HepG2 (cell line): Measurements from ENCODE around the gene ZP2. TPM values are rescaled to one million over a fixed set of nuclear protein-coding genes. Genes with fewer than 3 reads are reported as not detected.

Source experiments
- ARID4A ChIP-seq: sonication (generic); formaldehyde crosslinking; IDR thresholded peaks from 2 replicates; pipeline ENCODE4 v1.5.0; 2020; ENCODE audit warnings: mild to moderate bottlenecking, missing genetic modification reagents, borderline replicate concordance
- ATAD3A ChIP-seq: sonication (generic); formaldehyde crosslinking; IDR thresholded peaks from 2 replicates; pipeline ENCODE4 v1.4.0; 2020; ENCODE audit warnings: missing genetic modification reagents
- ATF7-NPFF ChIP-seq: sonication (generic); formaldehyde crosslinking; IDR thresholded peaks from 2 replicates; pipeline ENCODE4 v1.8.1; 2023; ENCODE audit warnings: mild to moderate bottlenecking, low read depth, missing genetic modification reagents, moderate library complexity
- BHLHE40 ChIP-seq: IDR thresholded peaks from 2 replicates; pipeline ENCODE4 v1.6.1; 2011; ENCODE audit warnings: low read length, improper control_type of control experiment
- BRCA1 ChIP-seq: sonication (generic); formaldehyde crosslinking; IDR thresholded peaks from 2 replicates; pipeline ENCODE4 v1.4.0; 2020; ENCODE audit warnings: missing genetic modification reagents
- EP300 ChIP-seq, 3 experiments: sonication (generic) in 1 of 3; formaldehyde crosslinking in 1 of 3; IDR thresholded peaks; 2 replicates each; pipeline versions ENCODE4 v1.5.1 to v1.6.1; 2011 to 2020; ENCODE audit warnings: low read depth in 2 of 3, low read length in 2 of 3, borderline replicate concordance in 1 of 3, improper control_type of control experiment in 1 of 3, mild to moderate bottlenecking in 1 of 3, missing genetic modification reagents in 1 of 3, moderate library complexity in 1 of 3
- FOSL2 ChIP-seq: sonication (generic); formaldehyde crosslinking; IDR thresholded peaks from 2 replicates; pipeline ENCODE4 v1.4.0; 2020; ENCODE audit warnings: missing genetic modification reagents
- GATAD2A ChIP-seq: IDR thresholded peaks from 2 replicates; pipeline ENCODE4 v1.6.1; 2016
- HMG20B ChIP-seq: conservative IDR thresholded peaks from 2 replicates; pipeline ENCODE4 v1.6.1; 2016; ENCODE audit warnings: missing genetic modification reagents, missing compliant biosample characterization
- HNF4A ChIP-seq: sonication (generic); formaldehyde crosslinking; IDR thresholded peaks from 2 replicates; pipeline ENCODE4 v1.4.0; 2020; ENCODE audit warnings: missing genetic modification reagents
- KDM6A ChIP-seq: IDR thresholded peaks from 2 replicates; pipeline ENCODE4 v1.6.1; 2016; ENCODE audit warnings: low read depth
- NCOA1 ChIP-seq: sonication (generic); formaldehyde crosslinking; IDR thresholded peaks from 2 replicates; pipeline ENCODE4 v1.9.0; 2021; ENCODE audit warnings: missing genetic modification reagents
- NFIB ChIP-seq: sonication (generic); formaldehyde crosslinking; IDR thresholded peaks from 2 replicates; pipeline ENCODE4 v1.9.0; 2021; ENCODE audit warnings: missing genetic modification reagents, mild to moderate bottlenecking, borderline replicate concordance
- RAD51 ChIP-seq: fragments of 450-650 bp; IDR thresholded peaks from 2 replicates; pipeline ENCODE4 v1.6.1; 2016; ENCODE audit warnings: borderline replicate concordance
- SMC3 ChIP-seq: IDR thresholded peaks from 2 replicates; pipeline ENCODE4 v1.6.1; 2011; ENCODE audit warnings: low read length, improper control_type of control experiment
- SRY ChIP-seq: sonication (generic); formaldehyde crosslinking; IDR thresholded peaks from 2 replicates; pipeline ENCODE4 v1.8.0; 2022; ENCODE audit warnings: mild to moderate bottlenecking, missing genetic modification reagents
- THAP8 ChIP-seq: sonication (generic); formaldehyde crosslinking; IDR thresholded peaks from 2 replicates; pipeline ENCODE4 v1.5.1; 2020; ENCODE audit warnings: missing genetic modification reagents, mild to moderate bottlenecking, borderline replicate concordance
- ZNF18 ChIP-seq: sonication (generic); formaldehyde crosslinking; IDR thresholded peaks from 2 replicates; pipeline ENCODE4 v1.8.0; 2022; ENCODE audit warnings: mild to moderate bottlenecking, missing genetic modification reagents; ENCODE audit not compliant: insufficient replicate concordance
- ZNF224 ChIP-seq: sonication (generic); formaldehyde crosslinking; IDR thresholded peaks from 2 replicates; pipeline ENCODE4 v1.5.0; 2020; ENCODE audit warnings: mild to moderate bottlenecking, missing genetic modification reagents
- ZNF260 ChIP-seq: sonication (generic); formaldehyde crosslinking; IDR thresholded peaks from 2 replicates; pipeline ENCODE4 v1.4.0; 2020; ENCODE audit warnings: missing genetic modification reagents, low read depth, mild to moderate bottlenecking, borderline replicate concordance
- ZNF296 ChIP-seq: sonication (generic); formaldehyde crosslinking; conservative IDR thresholded peaks from 2 replicates; pipeline ENCODE4 v1.5.0; 2020; ENCODE audit warnings: mild to moderate bottlenecking, missing genetic modification reagents
- ZNF563 ChIP-seq: sonication (generic); formaldehyde crosslinking; IDR thresholded peaks from 2 replicates; pipeline ENCODE4 v1.8.0; 2022; ENCODE audit warnings: mild to moderate bottlenecking, moderate library complexity, missing genetic modification reagents
- ZNF644 ChIP-seq: IDR thresholded peaks from 2 replicates; pipeline ENCODE4 v1.6.1; 2016; ENCODE audit warnings: low read depth
- ZNF770 ChIP-seq: sonication (generic); formaldehyde crosslinking; IDR thresholded peaks from 2 replicates; pipeline ENCODE4 v1.5.0; 2020; ENCODE audit warnings: mild to moderate bottlenecking, missing genetic modification reagents
- polyA plus RNA-seq, 8 experiments: library from polyadenylated mRNA; depleted of rRNA in 3 of 8; stranded (reverse) in 7 of 8; unstranded in 1 of 8; fragments of >200 nt; fragmentation: Illumina TruSeq in 4 of 8; extraction: Trizol in 4 of 8; gene quantifications; 2 replicates each; pipeline versions ENCODE4 v1.2.1 to v1.2.3, GENCODE V29; 2011 to 2016; ENCODE audit warnings: low read depth in 4 of 8, missing spikeins in 1 of 8, mixed read lengths in 1 of 8; ENCODE audit not compliant: insufficient read depth in 1 of 8
- total RNA-seq, 5 experiments: library from RNA; depleted of rRNA; stranded (reverse); fragments of >200 nt; fragmentation: Illumina TruSeq; extraction: Trizol; gene quantifications; 2 replicates each; pipeline ENCODE4 v1.2.3, GENCODE V29; 2016; ENCODE audit warnings: low read depth in 1 of 5

Gene ZP2
- total and polyA plus RNA-seq, 2 of the 13 experiments (the other 11 are each of a cell fraction or from before 2014, with no cell fraction given), result not detected

GRCh38 chr16:21205303-21205702 lies 6.1 kb downstream of the ZP2 start (continued):
- TF ChIP-seq ARID4A (CRISPR knock-in tag) (0 out of 2 replicates have a peak, but pooled peaks have one; percentile 13), ATAD3A (CRISPR knock-in tag) (no peak), SRY (CRISPR knock-in tag) (no peak), THAP8 (CRISPR knock-in tag) (no peak), GATAD2A (0 out of 2 replicates have a peak, but pooled peaks have one; percentile 28), ZNF770 (CRISPR knock-in tag) (peak; percentile 66; the same call in 1 of the 2 replicates), ZNF644 (CRISPR knock-in tag) (peak; percentile 95), EP300 (IDR thresholded peaks at IDR 0.05; ENCODE audit: low read depth in 2 of 2, low read length in 2 of 2) (0 out of 4 replicates have a peak, but pooled peaks of 1 of the 2 experiments have one; percentile 29), EP300 (CRISPR knock-in tag; IDR thresholded peaks at IDR 0.05; ENCODE audit: borderline replicate concordance) (no peak), HMG20B (CRISPR knock-in tag) (no peak), ZNF296 (CRISPR knock-in tag) (no peak), BHLHE40 (0 out of 2 replicates have a peak, but pooled peaks have one; percentile 34), ZNF260 (CRISPR knock-in tag) (no peak), BRCA1 (no peak), KDM6A (CRISPR knock-in tag) (no peak), ZNF18 (no peak), NCOA1 (CRISPR knock-in tag) (no peak), HNF4A (CRISPR knock-in tag) (peak; percentile 79), ZNF224 (no peak), ATF7-NPFF (no peak), RAD51 (no peak), NFIB (CRISPR knock-in tag) (no peak), FOSL2 (peak; percentile 93), SMC3 (no peak), ZNF563 (CRISPR knock-in tag) (no peak)
